BLaER1 (cell line): ENCODE measurements around the gene ATP2B2.

Source experiments
- H3K27ac ChIP-seq: shearing (Covaris generic); formaldehyde crosslinking; 2 replicates; pipeline ENCODE4 v1.8.1; 2022
- H3K27me3 ChIP-seq: shearing (Covaris generic); formaldehyde crosslinking; 2 replicates; pipeline ENCODE4 v1.8.1; 2022
- H3K36me3 ChIP-seq: shearing (Covaris generic); formaldehyde crosslinking; 2 replicates; pipeline ENCODE4 v1.8.1; 2022
- H3K4me1 ChIP-seq: shearing (Covaris generic); formaldehyde crosslinking; 2 replicates; pipeline ENCODE4 v1.8.1; 2022
- H3K4me2 ChIP-seq: shearing (Covaris generic); formaldehyde crosslinking; 2 replicates; pipeline ENCODE4 v1.8.1; 2022
- H3K4me3 ChIP-seq: shearing (Covaris generic); formaldehyde crosslinking; 2 replicates; pipeline ENCODE4 v1.8.1; 2022
- H3K9ac ChIP-seq: shearing (Covaris generic); formaldehyde crosslinking; 2 replicates; pipeline ENCODE4 v1.8.1; 2022
- H3K9me3 ChIP-seq: shearing (Covaris generic); formaldehyde crosslinking; 2 replicates; pipeline ENCODE4 v1.8.1; 2022
- H4K20me1 ChIP-seq: shearing (Covaris generic); formaldehyde crosslinking; 2 replicates; pipeline ENCODE4 v1.8.1; 2022
- Cebpa-rat ChIP-seq: shearing (Covaris generic); IDR thresholded peaks from 2 replicates; pipeline ENCODE4 v1.8.1; 2022

The ATP2B2 gene

GRCh38 chr3:10352146-10352911 lies 153.1 kb downstream of the ATP2B2 start:
- no peaks in the 10 kb centered on the region for H3K27me3 ChIP-seq
- H3K4me2 ChIP-seq = peak overlapping the region; percentile 89
- H3K27ac ChIP-seq = peak overlapping the region; percentile 87
- H3K4me3 ChIP-seq = 0 out of 2 replicates have a peak overlapping the region, but pooled peaks have one; percentile 27
- peak overlapping the region; percentile 63 for H3K9ac ChIP-seq
- peaks cover 6% of the 10 kb centered on the region; the same call in 1 of the 2 replicates for H3K36me3 ChIP-seq
- H3K9me3 ChIP-seq = no peaks in the 10 kb centered on the region
- H4K20me1 ChIP-seq = no peaks in the 10 kb centered on the region
- peaks cover 99% of the 10 kb centered on the region for H3K4me1 ChIP-seq
- TF ChIP-seq Cebpa-rat = no peak

GRCh38 chr3:10351013-10351735 lies 154.2 kb downstream of the ATP2B2 start:
- no peak for TF ChIP-seq Cebpa-rat
- Histone ChIP-seq H3K36me3 (peaks cover 6% of the 10 kb centered on the region; the same call in 1 of the 2 replicates), H3K27me3 (no peaks in the 10 kb centered on the region), H3K4me2 (peak overlapping the region; percentile 89), H3K9me3 (no peaks in the 10 kb centered on the region), H3K27ac (peak overlapping the region; percentile 87), H4K20me1 (no peaks in the 10 kb centered on the region), H3K4me3 (no peak overlapping the region), H3K9ac (no peak overlapping the region; the same call in 1 of the 2 replicates), H3K4me1 (peaks cover 99% of the 10 kb centered on the region)

- H3K4me1 ChIP-seq = peaks cover 100% of the 10 kb centered on the region
- no peak for TF ChIP-seq Cebpa-rat
- no peaks in the 10 kb centered on the region for H4K20me1 ChIP-seq
- H3K4me3 ChIP-seq = peak overlapping the region; percentile 51
- H3K4me2 ChIP-seq = peak overlapping the region; percentile 89
- H3K27me3 ChIP-seq = no peaks in the 10 kb centered on the region
- H3K36me3 ChIP-seq = peaks cover 8% of the 10 kb centered on the region; the same call in 1 of the 2 replicates
- H3K9ac ChIP-seq = peak overlapping the region; percentile 57; the same call in 1 of the 2 replicates
- H3K9me3 ChIP-seq = no peaks in the 10 kb centered on the region
- H3K27ac ChIP-seq = peak overlapping the region; percentile 87
Observed at GRCh38 chr3:10350324-10350985, 154.9 kb downstream of the ATP2B2 start.

- Histone ChIP-seq H3K4me1 (peaks cover 100% of the 10 kb centered on the region), H3K9me3 (no peaks in the 10 kb centered on the region), H3K4me3 (peak overlapping the region; percentile 51), H3K4me2 (peak overlapping the region; percentile 89), H3K27ac (peak overlapping the region; percentile 87), H3K9ac (peak overlapping the region; percentile 57), H4K20me1 (no peaks in the 10 kb centered on the region), H3K27me3 (no peaks in the 10 kb centered on the region), H3K36me3 (peaks cover 14% of the 10 kb centered on the region; the same call in 1 of the 2 replicates)
- TF ChIP-seq Cebpa-rat = no peak
Observed at GRCh38 chr3:10349801-10350200, 155.6 kb downstream of the ATP2B2 start.

- Histone ChIP-seq H3K4me1 (peaks cover 100% of the 10 kb centered on the region), H3K4me2 (peak overlapping the region; percentile 89), H3K4me3 (peak overlapping the region; percentile 51), H3K27me3 (no peaks in the 10 kb centered on the region), H3K9ac (peak overlapping the region; percentile 17; the same call in 1 of the 2 replicates), H3K27ac (peak overlapping the region; percentile 87), H4K20me1 (no peaks in the 10 kb centered on the region), H3K9me3 (no peaks in the 10 kb centered on the region), H3K36me3 (peaks cover 19% of the 10 kb centered on the region; the same call in 1 of the 2 replicates)
- TF ChIP-seq Cebpa-rat = no peak
Observed at GRCh38 chr3:10348404-10348721, 157.0 kb downstream of the ATP2B2 start.

- no peak for TF ChIP-seq Cebpa-rat
- Histone ChIP-seq H3K27ac (peak overlapping the region; percentile 87), H3K27me3 (no peaks in the 10 kb centered on the region), H3K9me3 (no peaks in the 10 kb centered on the region), H3K4me2 (peak overlapping the region; percentile 89), H3K36me3 (peaks cover 22% of the 10 kb centered on the region), H3K9ac (peak overlapping the region; percentile 73), H4K20me1 (no peaks in the 10 kb centered on the region), H3K4me1 (peaks cover 100% of the 10 kb centered on the region), H3K4me3 (peak overlapping the region; percentile 51)
Observed at GRCh38 chr3:10347648-10348403, 157.6 kb downstream of the ATP2B2 start.

GRCh38 chr3:10345911-10346310 lies 159.5 kb downstream of the ATP2B2 start:
- H3K36me3 ChIP-seq = peaks cover 40% of the 10 kb centered on the region
- H3K9me3 ChIP-seq = no peaks in the 10 kb centered on the region
- no peak for TF ChIP-seq Cebpa-rat
- peak overlapping the region; percentile 87 for H3K27ac ChIP-seq
- peak overlapping the region; percentile 73; the same call in 1 of the 2 replicates for H3K9ac ChIP-seq
- no peak overlapping the region for H3K4me3 ChIP-seq
- peaks cover 100% of the 10 kb centered on the region for H3K4me1 ChIP-seq
- no peaks in the 10 kb centered on the region for H3K27me3 ChIP-seq
- H3K4me2 ChIP-seq = peak overlapping the region; percentile 89
- H4K20me1 ChIP-seq = no peaks in the 10 kb centered on the region

GRCh38 chr3:10344944-10345575 lies 160.3 kb downstream of the ATP2B2 start:
- H3K9ac ChIP-seq = peak overlapping the region; percentile 73; the same call in 1 of the 2 replicates
- H3K9me3 ChIP-seq = no peaks in the 10 kb centered on the region
- H3K36me3 ChIP-seq = peaks cover 43% of the 10 kb centered on the region
- no peaks in the 10 kb centered on the region for H3K27me3 ChIP-seq
- TF ChIP-seq Cebpa-rat = no peak
- H3K27ac ChIP-seq = peak overlapping the region; percentile 87
- H3K4me2 ChIP-seq = peak overlapping the region; percentile 89
- no peak overlapping the region; the same call in 1 of the 2 replicates for H3K4me3 ChIP-seq
- H4K20me1 ChIP-seq = no peaks in the 10 kb centered on the region
- H3K4me1 ChIP-seq = peaks cover 100% of the 10 kb centered on the region
